AG04450 (cell line): ENCODE data around the gene ADGRG6. TPM values are rescaled to one million over a fixed set of nuclear protein-coding genes. Genes with fewer than 3 reads are reported as not detected.

Experiments
- CTCF ChIA-PET: fragments of 300-600, 350-600 bp; formaldehyde crosslinking; extraction: SDS; loops from one replicate; lab custom pipeline; 2022; ENCODE audit warnings: antibody characterized with exemption, inconsistent platforms; lab: Charles Lee
- POLR2A ChIA-PET: fragments of 350-600 bp; formaldehyde crosslinking; extraction: SDS; loops from one replicate; lab custom pipeline; 2021; ENCODE audit warnings: antibody characterized with exemption, inconsistent platforms; lab: Yijun Ruan, JAX
- DNase-seq: peaks from one replicate; pipeline ENCODE4 v3.0.0-alpha.2; 2011; ENCODE audit warnings: low read depth, low spot score
- H3K27ac ChIP-seq: one replicate; pipeline ENCODE4 v1.5.1; 2012; ENCODE audit warnings: low read depth, low read length, control low read depth
- H3K27me3 ChIP-seq: one replicate; pipeline ENCODE4 v1.6.0; 2012; ENCODE audit warnings: low read length; ENCODE audit not compliant: control insufficient read depth, insufficient read depth
- H3K4me3 ChIP-seq: 2 replicates; pipeline ENCODE4 v1.5.1; 2011; ENCODE audit warnings: mild to moderate bottlenecking, low read depth, low read length, control low read depth
- H3K9me3 ChIP-seq: 2 replicates; pipeline ENCODE4 v1.5.1; 2012; ENCODE audit warnings: low read length; ENCODE audit not compliant: control insufficient read depth, insufficient read depth
- polyA plus RNA-seq: library from polyadenylated mRNA; depleted of rRNA; stranded (reverse); fragments of >200 nt; gene quantifications from 2 replicates; pipeline ENCODE4 v1.2.3, GENCODE V29; 2011
- TF ChIP-seq, protein P1 (sequence below): IDR thresholded peaks from 2 replicates; pipeline ENCODE4 v1.5.1; 2011; ENCODE audit warnings: low read depth, low read length, control low read depth, inconsistent platforms

Gene ADGRG6
- polyA plus RNA-seq, 1 experiment, result 16.2 TPM

DNA sequence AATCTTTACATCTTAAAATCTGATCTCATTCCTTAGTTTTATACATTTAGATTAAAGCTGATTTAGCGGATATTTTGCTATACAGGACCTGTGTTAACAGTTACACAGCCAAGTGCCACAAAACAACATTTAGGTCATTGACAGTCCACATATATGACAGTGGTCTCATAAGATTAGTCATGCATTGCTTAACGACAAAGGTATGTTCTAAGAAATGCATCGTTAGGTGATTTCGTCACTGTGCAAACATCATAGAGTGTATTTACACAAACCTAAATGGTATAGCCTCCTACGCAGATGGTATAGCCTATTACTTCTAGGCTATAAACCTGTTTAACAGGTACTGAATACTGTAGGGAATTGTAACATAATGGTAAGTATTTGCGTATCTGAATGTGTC lies 21.6 kb downstream of the ADGRG6 start:
- no peaks in the 10 kb centered on the region for H3K9me3 ChIP-seq
- H3K4me3 ChIP-seq, result no peak overlapping the region
- POLR2A ChIA-PET, result no interaction called here
- no peaks in the 10 kb centered on the region for H3K27me3 ChIP-seq
- TF ChIP-seq, protein P1, sequence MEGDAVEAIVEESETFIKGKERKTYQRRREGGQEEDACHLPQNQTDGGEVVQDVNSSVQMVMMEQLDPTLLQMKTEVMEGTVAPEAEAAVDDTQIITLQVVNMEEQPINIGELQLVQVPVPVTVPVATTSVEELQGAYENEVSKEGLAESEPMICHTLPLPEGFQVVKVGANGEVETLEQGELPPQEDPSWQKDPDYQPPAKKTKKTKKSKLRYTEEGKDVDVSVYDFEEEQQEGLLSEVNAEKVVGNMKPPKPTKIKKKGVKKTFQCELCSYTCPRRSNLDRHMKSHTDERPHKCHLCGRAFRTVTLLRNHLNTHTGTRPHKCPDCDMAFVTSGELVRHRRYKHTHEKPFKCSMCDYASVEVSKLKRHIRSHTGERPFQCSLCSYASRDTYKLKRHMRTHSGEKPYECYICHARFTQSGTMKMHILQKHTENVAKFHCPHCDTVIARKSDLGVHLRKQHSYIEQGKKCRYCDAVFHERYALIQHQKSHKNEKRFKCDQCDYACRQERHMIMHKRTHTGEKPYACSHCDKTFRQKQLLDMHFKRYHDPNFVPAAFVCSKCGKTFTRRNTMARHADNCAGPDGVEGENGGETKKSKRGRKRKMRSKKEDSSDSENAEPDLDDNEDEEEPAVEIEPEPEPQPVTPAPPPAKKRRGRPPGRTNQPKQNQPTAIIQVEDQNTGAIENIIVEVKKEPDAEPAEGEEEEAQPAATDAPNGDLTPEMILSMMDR, result no peak
- DNase-seq, result no peak
- CTCF ChIA-PET, result interaction anchor here (1.7 kb wide), 1 partner anchor 116 kb away, joined by 4 read pairs; no protein-coding TSS in a partner anchor
- H3K27ac ChIP-seq, result no peak overlapping the region

DNA sequence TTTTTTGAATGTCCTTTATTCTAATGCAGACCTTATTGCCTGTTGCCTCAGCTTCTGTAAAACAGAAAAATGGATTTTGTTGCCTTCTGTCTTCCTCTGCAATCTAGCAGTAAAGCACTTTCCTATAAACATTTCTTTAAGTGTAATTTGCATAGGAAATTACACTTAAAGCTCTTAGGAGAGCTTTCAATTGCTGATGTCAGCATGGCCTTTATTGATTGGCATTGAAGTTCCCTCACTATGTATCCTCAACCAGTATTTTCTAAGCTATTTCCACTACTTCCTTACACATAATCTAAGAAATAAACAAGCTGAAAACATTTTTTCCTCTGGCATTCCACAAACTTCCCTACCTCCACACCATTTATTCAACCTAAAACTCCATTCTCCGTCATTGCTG lies 22.3 kb downstream of the ADGRG6 start:
- no peak overlapping the region for H3K27ac ChIP-seq
- H3K4me3 ChIP-seq, result no peak overlapping the region
- DNase-seq, result no peak
- ChIA-PET CTCF (interaction anchor here (1.7 kb wide), 1 partner anchor 116 kb away, joined by 4 read pairs; no protein-coding TSS in a partner anchor), POLR2A (no interaction called here)
- H3K27me3 ChIP-seq, result no peaks in the 10 kb centered on the region
- TF ChIP-seq, protein P1, result no peak
- no peaks in the 10 kb centered on the region for H3K9me3 ChIP-seq

DNA sequence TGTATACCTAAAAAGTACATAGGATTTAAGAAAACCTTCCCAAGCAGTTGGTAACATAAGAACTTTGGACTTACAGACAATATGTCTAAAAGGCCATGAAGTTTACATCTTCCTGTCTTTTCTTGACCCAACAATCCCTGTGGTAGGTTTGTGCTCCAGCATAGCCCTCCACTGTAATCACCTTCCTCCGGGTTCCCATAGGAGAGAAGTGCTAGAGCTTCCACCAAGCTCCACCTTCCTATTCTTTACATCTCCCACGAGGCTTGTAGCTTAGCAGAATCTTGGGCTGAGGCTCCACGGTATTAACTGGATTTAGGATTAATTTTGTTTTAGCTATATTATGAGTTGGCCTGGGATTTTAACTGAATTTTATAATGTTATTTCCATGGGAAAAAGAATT lies 23.3 kb downstream of the ADGRG6 start:
- TF ChIP-seq, protein P1, result no peak
- POLR2A ChIA-PET, result no interaction called here
- Histone ChIP-seq H3K4me3 (no peak overlapping the region), H3K27me3 (no peaks in the 10 kb centered on the region), H3K27ac (no peak overlapping the region), H3K9me3 (no peaks in the 10 kb centered on the region)
- DNase-seq, result no peak
- CTCF ChIA-PET, result interaction anchor here (1.2 to 1.7 kb wide), 2 partner anchors 62 to 117 kb away, joined by 3 to 4 read pairs; no protein-coding TSS in a partner anchor

DNA sequence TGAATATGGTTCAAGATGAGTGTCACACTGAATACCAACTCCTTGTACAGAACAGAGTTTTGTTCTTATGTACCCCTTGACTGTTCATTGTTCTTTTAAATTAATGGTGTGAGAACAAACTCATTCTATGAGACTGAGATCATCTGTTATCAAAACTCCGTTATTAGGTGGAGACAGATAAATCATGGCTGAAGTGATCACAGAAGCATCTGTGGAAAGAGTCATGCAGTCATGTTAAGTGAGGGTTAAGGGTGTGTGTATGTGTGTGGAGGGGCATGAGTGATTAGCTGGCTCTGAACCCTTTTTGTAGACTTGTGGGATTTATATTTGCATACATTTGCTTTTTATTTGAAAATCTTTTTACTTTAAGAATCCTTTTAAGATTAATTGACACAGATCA lies 24.7 kb downstream of the ADGRG6 start:
- Histone ChIP-seq H3K27me3 (no peaks in the 10 kb centered on the region), H3K27ac (no peak overlapping the region), H3K4me3 (no peak overlapping the region), H3K9me3 (no peaks in the 10 kb centered on the region)
- CTCF ChIA-PET, result no interaction called here
- TF ChIP-seq, protein P1, result no peak
- POLR2A ChIA-PET, result no interaction called here
- no peak for DNase-seq

DNA sequence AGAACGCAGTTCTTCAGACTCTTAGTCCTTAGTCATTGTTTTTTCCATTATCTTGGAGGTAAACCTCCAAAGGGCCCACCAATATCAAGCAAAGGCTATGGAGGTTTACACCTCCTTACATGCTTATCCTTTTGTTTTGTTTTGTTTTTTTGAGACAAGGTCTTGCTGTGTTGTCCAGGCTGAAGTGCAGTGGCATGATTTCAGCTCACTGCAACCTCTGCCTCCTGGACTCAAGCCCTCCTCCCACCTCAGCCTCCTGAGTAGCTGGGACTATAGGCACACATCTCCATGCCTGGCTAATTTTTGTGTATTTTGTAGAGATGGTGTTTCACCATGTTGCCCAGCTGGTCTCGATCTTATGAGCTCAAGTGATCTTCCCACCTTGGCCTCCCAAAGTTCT lies 26.3 kb downstream of the ADGRG6 start:
- no peaks in the 10 kb centered on the region for H3K27me3 ChIP-seq
- DNase-seq, result no peak
- CTCF ChIA-PET, result no interaction called here
- H3K9me3 ChIP-seq, result no peaks in the 10 kb centered on the region
- POLR2A ChIA-PET, result no interaction called here
- no peak overlapping the region for H3K4me3 ChIP-seq
- TF ChIP-seq, protein P1, result no peak
- H3K27ac ChIP-seq, result no peak overlapping the region
